K562 (cell line): ENCODE results near the gene SH3D21. TPM values are rescaled to one million over a fixed set of nuclear protein-coding genes. Genes with fewer than 3 reads are reported as not detected.

ENCODE experiments used
- CCAR2 ChIP-seq: fragments of 200-400 bp; formaldehyde crosslinking; IDR thresholded peaks from 2 replicates; pipeline ENCODE4 v1.6.1; 2017; ENCODE audit warnings: mild to moderate bottlenecking, low read depth, low read length
- EP400 ChIP-seq: fragments of 450-650 bp; IDR thresholded peaks from 2 replicates; pipeline ENCODE4 v1.6.1; 2017; ENCODE audit warnings: antibody characterized with exemption, mild to moderate bottlenecking, moderate library complexity
- ESRRB ChIP-seq: fragments of 250-450 bp; sonication (Bioruptor Pico); IDR thresholded peaks from 2 replicates; pipeline ENCODE4 v1.5.0; 2020; ENCODE audit warnings: mild to moderate bottlenecking, moderate library complexity, borderline replicate concordance
- FOXM1 ChIP-seq, 2 experiments: fragments of 450-650 bp in 1 of 2; sonication (generic) in 1 of 2; formaldehyde crosslinking in 1 of 2; IDR thresholded peaks; 2 replicates each; pipeline versions ENCODE4 v1.6.1 to v1.9.0; 2017 to 2022; ENCODE audit warnings: low read depth in 2 of 2, mild to moderate bottlenecking in 2 of 2, missing genetic modification reagents in 1 of 2, moderate library complexity in 1 of 2
- GABPB1 ChIP-seq: sonication (generic); formaldehyde crosslinking; IDR thresholded peaks from 2 replicates; pipeline ENCODE4 v1.8.0; 2022; ENCODE audit warnings: mild to moderate bottlenecking, missing genetic modification reagents
- HMG20B ChIP-seq: fragments of 250-450 bp; sonication (Bioruptor Pico); IDR thresholded peaks from 2 replicates; pipeline ENCODE4 v1.5.0; 2021; ENCODE audit warnings: mild to moderate bottlenecking
- MEF2D ChIP-seq: conservative IDR thresholded peaks from 2 replicates; pipeline ENCODE4 v1.6.1; 2016; ENCODE audit warnings: low read depth, missing genetic modification characterization, missing compliant biosample characterization
- NFIC ChIP-seq: fragments of 450-650 bp; IDR thresholded peaks from 2 replicates; pipeline ENCODE4 v1.6.1; 2017; ENCODE audit warnings: mild to moderate bottlenecking, inconsistent platforms
- NONO ChIP-seq, 2 experiments: fragments of 200-400 bp in 1 of 2; fragments of 450-650 bp in 1 of 2; formaldehyde crosslinking in 1 of 2; IDR thresholded peaks; 2 replicates each; pipeline ENCODE4 v1.6.1; 2017; ENCODE audit warnings: low read depth in 2 of 2, mild to moderate bottlenecking in 2 of 2, moderate library complexity in 2 of 2, low read length in 1 of 2
- PHF20 ChIP-seq: fragments of 450-650 bp; IDR thresholded peaks from 2 replicates; pipeline ENCODE4 v1.6.1; 2018; ENCODE audit not compliant: partially characterized antibody
- ZFP36 ChIP-seq: fragments of 150-350 bp; IDR thresholded peaks from 2 replicates; pipeline ENCODE4 v1.6.1; 2018; ENCODE audit warnings: low read length, low read depth; ENCODE audit not compliant: partially characterized antibody
- ZNF140 ChIP-seq: fragments of 250-450 bp; sonication (Bioruptor Pico); IDR thresholded peaks from 2 replicates; pipeline ENCODE4 v1.8.0; 2021; ENCODE audit warnings: moderate library complexity, mild to moderate bottlenecking, inconsistent platforms
- ZNF311 ChIP-seq: fragments of 250-450 bp; sonication (Bioruptor Pico); IDR thresholded peaks from 2 replicates; pipeline ENCODE4 v1.4.0; 2020; ENCODE audit warnings: mild to moderate bottlenecking, moderate library complexity
- ZNF444 ChIP-seq: fragments of 250-450 bp; sonication (Bioruptor Pico); IDR thresholded peaks from 2 replicates; pipeline ENCODE4 v1.4.0; 2020; ENCODE audit warnings: mild to moderate bottlenecking, moderate library complexity
- ZNF695 ChIP-seq: fragments of 450-650 bp; formaldehyde crosslinking; IDR thresholded peaks from 2 replicates; pipeline ENCODE4 v1.4.0; 2020; ENCODE audit warnings: mild to moderate bottlenecking, moderate library complexity
- ZNF780A ChIP-seq: fragments of 250-450 bp; sonication (Bioruptor Pico); IDR thresholded peaks from 2 replicates; pipeline ENCODE4 v1.5.0; 2021; ENCODE audit warnings: mild to moderate bottlenecking
- polyA plus RNA-seq, 8 experiments: library from polyadenylated mRNA; depleted of rRNA in 4 of 8; stranded (reverse) in 5 of 8; unstranded in 3 of 8; fragments of >200 nt; fragmentation: Nextera tagmentation in 2 of 8; fragmentation: Illumina TruSeq in 1 of 8; extraction: Ambion mirVana in 2 of 8; extraction: Trizol in 1 of 8; gene quantifications; 2 replicates each; pipeline versions ENCODE4 v1.2.1 to v1.2.3, GENCODE V29; 2011 to 2014; ENCODE audit warnings: inconsistent platforms in 1 of 8, missing spikeins in 1 of 8
- total RNA-seq, 7 experiments: library from RNA; depleted of rRNA in 6 of 7; stranded (reverse); fragments of >200 nt in 6 of 7; fragmentation: Illumina TruSeq in 2 of 7; extraction: Trizol in 2 of 7; gene quantifications; 2 replicates each; pipeline versions ENCODE4 v1.2.1 to v1.2.3, GENCODE V29; 2011 to 2021; ENCODE audit warnings: low replicate concordance in 1 of 7
- TF ChIP-seq, protein P1 (sequence below), 3 experiments: fragments of 200-800 bp in 1 of 3; sonication (Bioruptor generic) in 1 of 3; sonication (generic) in 1 of 3; formaldehyde crosslinking in 1 of 3; IDR thresholded peaks; 2 replicates each; pipeline versions ENCODE4 v1.6.1 to v1.8.0; 2016 to 2022; ENCODE audit warnings: mild to moderate bottlenecking in 2 of 3, missing compliant biosample characterization in 2 of 3, missing genetic modification characterization in 2 of 3, missing genetic modification reagents in 1 of 3
- TF ChIP-seq, protein P2 (sequence below): sonication (generic); IDR thresholded peaks from 2 replicates; pipeline ENCODE4 v1.6.1; 2016
- TF ChIP-seq, protein P3 (sequence below): fragments of 450-650 bp; IDR thresholded peaks from 2 replicates; pipeline ENCODE4 v1.6.1; 2016; ENCODE audit warnings: antibody characterized with exemption
- TF ChIP-seq, protein P4 (sequence below): conservative IDR thresholded peaks from 2 replicates; pipeline ENCODE4 v1.6.1; 2011; ENCODE audit warnings: low read depth, mild to moderate bottlenecking, low read length; ENCODE audit not compliant: control insufficient read depth
- TF ChIP-seq, protein P5 (sequence below): sonication (generic); formaldehyde crosslinking; IDR thresholded peaks from 2 replicates; pipeline ENCODE4 v1.8.1; 2023; ENCODE audit warnings: mild to moderate bottlenecking, missing genetic modification reagents

Gene SH3D21
- total and polyA plus RNA-seq, 9 of the 15 experiments (the other 6 are each of a cell fraction or from before 2014, with no cell fraction given): 0.01 to 4.7 (median 1.8) TPM

DNA sequence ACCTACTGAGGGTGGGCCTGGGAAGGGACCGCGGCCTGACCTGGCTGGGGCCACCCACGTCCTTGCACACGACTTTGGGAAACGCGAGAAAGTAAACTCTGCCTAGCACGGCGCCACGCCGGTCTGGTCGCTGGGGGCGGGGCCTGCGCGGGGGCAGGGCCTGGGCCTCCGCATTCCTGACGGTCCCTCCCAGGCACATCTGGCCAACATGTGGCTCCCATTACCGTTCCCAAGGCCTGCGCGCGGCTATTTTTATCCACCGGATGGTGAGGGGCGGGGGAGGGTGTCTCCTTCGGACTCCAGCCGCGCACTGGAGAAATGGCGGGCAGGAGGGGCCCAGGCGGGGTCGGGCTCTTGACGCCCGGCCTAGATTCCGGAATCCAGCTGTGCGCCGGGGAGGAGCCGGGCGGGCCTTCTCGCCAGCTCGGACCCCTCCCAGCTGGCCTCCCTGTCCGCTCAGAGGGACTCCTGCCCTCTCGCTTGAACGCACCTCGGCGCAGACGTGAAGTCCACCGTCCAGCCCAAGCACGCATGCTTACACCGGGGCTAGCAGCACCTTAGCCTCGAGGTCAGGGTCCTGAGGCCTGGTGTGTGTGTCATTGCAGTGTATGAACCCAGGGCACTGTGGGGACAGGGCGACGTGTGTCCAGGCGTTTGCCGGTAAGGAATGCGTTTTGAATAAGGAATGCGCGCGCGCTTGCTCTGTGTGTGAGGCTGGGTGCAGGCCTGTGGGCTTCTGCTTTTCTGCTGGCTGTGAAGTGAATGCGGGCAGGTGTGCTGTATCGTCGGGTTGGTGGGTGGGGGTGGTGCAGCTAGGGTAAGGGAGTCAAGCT is 15.2 kb downstream of the SH3D21 start (continued):
- TF ChIP-seq, protein P1, sequence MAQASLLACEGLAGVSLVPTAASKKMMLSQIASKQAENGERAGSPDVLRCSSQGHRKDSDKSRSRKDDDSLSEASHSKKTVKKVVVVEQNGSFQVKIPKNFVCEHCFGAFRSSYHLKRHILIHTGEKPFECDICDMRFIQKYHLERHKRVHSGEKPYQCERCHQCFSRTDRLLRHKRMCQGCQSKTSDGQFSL (CRISPR knock-in tag; IDR thresholded peaks at IDR 0.05): peak; percentile 47; the same call in 1 of the 2 replicates
- TF ChIP-seq, protein P1 (tag; IDR thresholded peaks at IDR 0.05): no peak
- TF ChIP-seq ZNF695 (CRISPR knock-in tag) (no peak), ZNF140 (CRISPR knock-in tag) (no peak), EP400 (peak; percentile 91), GABPB1 (CRISPR knock-in tag) (peak; percentile 88), PHF20 (peak; percentile 45), ZNF444 (CRISPR knock-in tag) (no peak), NONO (IDR thresholded peaks at IDR 0.05; ENCODE audit: low read depth in 2 of 2, low read length in 1 of 2) (peak in 1 of 2 experiments; percentile 22; a peak in 1 of 4 replicates), ESRRB (no peak), NFIC (peak; percentile 59), ZNF311 (no peak), HMG20B (CRISPR knock-in tag) (no peak), FOXM1 (IDR thresholded peaks at IDR 0.05; ENCODE audit: low read depth) (no peak), FOXM1 (CRISPR knock-in tag; IDR thresholded peaks at IDR 0.05; ENCODE audit: low read depth) (peak; percentile 95), ZFP36 (no peak), CCAR2 (no peak), MEF2D (tag) (peak; percentile 99), ZNF780A (no peak)
- TF ChIP-seq, protein P2, sequence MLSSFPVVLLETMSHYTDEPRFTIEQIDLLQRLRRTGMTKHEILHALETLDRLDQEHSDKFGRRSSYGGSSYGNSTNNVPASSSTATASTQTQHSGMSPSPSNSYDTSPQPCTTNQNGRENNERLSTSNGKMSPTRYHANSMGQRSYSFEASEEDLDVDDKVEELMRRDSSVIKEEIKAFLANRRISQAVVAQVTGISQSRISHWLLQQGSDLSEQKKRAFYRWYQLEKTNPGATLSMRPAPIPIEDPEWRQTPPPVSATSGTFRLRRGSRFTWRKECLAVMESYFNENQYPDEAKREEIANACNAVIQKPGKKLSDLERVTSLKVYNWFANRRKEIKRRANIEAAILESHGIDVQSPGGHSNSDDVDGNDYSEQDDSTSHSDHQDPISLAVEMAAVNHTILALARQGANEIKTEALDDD: no peak
- TF ChIP-seq, protein P3, sequence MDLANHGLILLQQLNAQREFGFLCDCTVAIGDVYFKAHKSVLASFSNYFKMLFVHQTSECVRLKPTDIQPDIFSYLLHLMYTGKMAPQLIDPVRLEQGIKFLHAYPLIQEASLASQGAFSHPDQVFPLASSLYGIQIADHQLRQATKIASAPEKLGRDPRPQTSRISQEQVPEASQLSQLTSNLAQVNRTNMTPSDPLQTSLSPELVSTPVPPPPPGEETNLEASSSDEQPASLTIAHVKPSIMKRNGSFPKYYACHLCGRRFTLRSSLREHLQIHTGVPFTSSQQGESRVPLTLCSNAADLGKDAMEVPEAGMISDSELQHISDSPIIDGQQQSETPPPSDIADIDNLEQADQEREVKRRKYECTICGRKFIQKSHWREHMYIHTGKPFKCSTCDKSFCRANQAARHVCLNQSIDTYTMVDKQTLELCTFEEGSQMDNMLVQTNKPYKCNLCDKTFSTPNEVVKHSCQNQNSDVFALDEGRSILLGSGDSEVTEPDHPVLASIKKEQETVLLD: peak; percentile 70
- TF ChIP-seq, protein P4, sequence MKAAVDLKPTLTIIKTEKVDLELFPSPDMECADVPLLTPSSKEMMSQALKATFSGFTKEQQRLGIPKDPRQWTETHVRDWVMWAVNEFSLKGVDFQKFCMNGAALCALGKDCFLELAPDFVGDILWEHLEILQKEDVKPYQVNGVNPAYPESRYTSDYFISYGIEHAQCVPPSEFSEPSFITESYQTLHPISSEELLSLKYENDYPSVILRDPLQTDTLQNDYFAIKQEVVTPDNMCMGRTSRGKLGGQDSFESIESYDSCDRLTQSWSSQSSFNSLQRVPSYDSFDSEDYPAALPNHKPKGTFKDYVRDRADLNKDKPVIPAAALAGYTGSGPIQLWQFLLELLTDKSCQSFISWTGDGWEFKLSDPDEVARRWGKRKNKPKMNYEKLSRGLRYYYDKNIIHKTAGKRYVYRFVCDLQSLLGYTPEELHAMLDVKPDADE: peak; percentile 92
- TF ChIP-seq, protein P5, sequence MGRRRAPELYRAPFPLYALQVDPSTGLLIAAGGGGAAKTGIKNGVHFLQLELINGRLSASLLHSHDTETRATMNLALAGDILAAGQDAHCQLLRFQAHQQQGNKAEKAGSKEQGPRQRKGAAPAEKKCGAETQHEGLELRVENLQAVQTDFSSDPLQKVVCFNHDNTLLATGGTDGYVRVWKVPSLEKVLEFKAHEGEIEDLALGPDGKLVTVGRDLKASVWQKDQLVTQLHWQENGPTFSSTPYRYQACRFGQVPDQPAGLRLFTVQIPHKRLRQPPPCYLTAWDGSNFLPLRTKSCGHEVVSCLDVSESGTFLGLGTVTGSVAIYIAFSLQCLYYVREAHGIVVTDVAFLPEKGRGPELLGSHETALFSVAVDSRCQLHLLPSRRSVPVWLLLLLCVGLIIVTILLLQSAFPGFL (CRISPR knock-in tag): no peak
